Sigmoid colon (tissue), 4 donors: ENCODE results near the gene TENM4.

Experiments
- CTCF ChIP-seq, 4 experiments: fragments of 450-650 bp in 3 of 4; fragments of 200-600 bp in 1 of 4; IDR thresholded peaks; one replicate each; pipeline ENCODE4 v1.5.1; 2016 to 2019; ENCODE audit warnings: antibody characterized with exemption in 4 of 4, mild to moderate bottlenecking in 3 of 4, moderate library complexity in 2 of 4
- EP300 ChIP-seq, 4 donors: sonication (generic); formaldehyde crosslinking; IDR thresholded peaks; one replicate each; pipeline ENCODE4 v1.6.1; 2017; ENCODE audit warnings: antibody characterized with exemption in 4 of 4
- POLR2A ChIP-seq, 2 donors: fragments of 450-650 bp; IDR thresholded peaks; one replicate each; pipeline ENCODE4 v1.6.1; 2016; ENCODE audit warnings: antibody characterized with exemption in 2 of 2, mild to moderate bottlenecking in 2 of 2, moderate library complexity in 2 of 2

- TF ChIP-seq CTCF (IDR thresholded peaks at IDR 0.05) = no peak
- TF ChIP-seq POLR2A (IDR thresholded peaks at IDR 0.05) = no peak
- no peak for TF ChIP-seq EP300 (IDR thresholded peaks at IDR 0.05)
Measured at GRCh38 chr11:79404806-79405205, 36.0 kb downstream of the TENM4 start.
